ENCODE data around the gene LDB3. TPM values are rescaled to one million over a fixed set of nuclear protein-coding genes. Genes with fewer than 3 reads are reported as not detected.
"Not testable (repeated sequence)": the region's sequence is repeated elsewhere in the genome, so short reads cannot be mapped to it uniquely, and the experiment has no call there.

Gene LDB3
- polyA plus RNA-seq, 2 of the 4 experiments (the other 2 are of a cell fraction) = 0.13 TPM

- ChIA-PET POLR2A (no interaction called here), CTCF (interaction anchor here (0.8 to 1.9 kb wide), 3 partner anchors 9 to 44 kb away, joined by 3 to 5 read pairs (median 4); no protein-coding TSS in a partner anchor)
- Histone ChIP-seq H3K4me3 (no peak overlapping the region), H3K4me1 (peaks cover 31% of the 10 kb centered on the region), H3K9me3 (no peaks in the 10 kb centered on the region), H3K27ac (no peak overlapping the region), H3K4me2 (no peak overlapping the region)
- no peak for DNase-seq (ENCODE audit: low read depth in 1 of 2, low spot score in 1 of 2)
- ATAC-seq = no peak
- TF ChIP-seq FOSL2 (IDR thresholded peaks at IDR 0.05) = no peak
- TF ChIP-seq FOSL2 (CRISPR knock-in tag; IDR thresholded peaks at IDR 0.05) = no peak
- TF ChIP-seq JUN (IDR thresholded peaks at IDR 0.05) = no peak
- no peak for TF ChIP-seq RCOR1 (IDR thresholded peaks at IDR 0.05; ENCODE audit: low read depth, low read length)
- no peak for FAIRE-seq
- 76% methylated on average over 5 of the region's 5 CpGs for WGBS (ENCODE audit: missing lambda C conversion rate)
Measured at GRCh38 chr10:86644794-86645445, 23.4 kb upstream of the LDB3 start.

DNA sequence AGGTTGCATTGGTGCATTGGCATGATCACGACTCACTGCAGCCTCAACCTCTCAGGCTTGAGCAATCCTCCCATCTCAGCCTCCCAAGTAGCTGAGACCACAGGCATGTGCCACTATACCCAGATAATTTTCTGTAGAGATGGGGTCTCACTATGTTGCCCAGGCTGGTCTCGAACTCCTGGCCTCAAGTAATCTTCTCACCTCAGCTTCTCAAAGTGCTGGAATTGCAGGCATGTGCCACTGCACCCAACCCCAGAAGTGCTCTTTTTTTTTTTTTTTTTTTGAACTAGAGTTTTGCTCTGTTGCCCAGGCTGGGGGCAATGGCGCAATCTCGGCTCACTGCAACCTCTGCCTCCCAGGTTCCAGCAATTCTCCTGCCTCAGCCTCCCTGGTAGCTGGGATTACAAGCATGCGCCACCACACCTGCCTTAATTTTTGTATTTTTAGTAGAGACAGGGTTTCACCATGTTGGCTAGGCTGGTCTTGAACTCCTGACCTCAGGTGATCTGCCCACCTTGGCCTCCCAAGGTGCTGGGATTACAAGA lies 22.6 kb upstream of the LDB3 start:
- ATAC-seq; H3K4me2 ChIP-seq; H3K27ac ChIP-seq; FAIRE-seq; POLR2A ChIA-PET; DNase-seq (ENCODE audit: low read depth in 1 of 2, low spot score in 1 of 2); H3K9me3 ChIP-seq; H3K4me3 ChIP-seq: not testable (repeated sequence)
- CTCF ChIA-PET = interaction anchor here (1.9 kb wide), 1 partner anchor 11 kb away, joined by 5 read pairs; no protein-coding TSS in a partner anchor
- WGBS (ENCODE audit: missing lambda C conversion rate) = 76% methylated on average over 5 of the region's 5 CpGs
- peaks cover 31% of the 10 kb centered on the region for H3K4me1 ChIP-seq

DNA sequence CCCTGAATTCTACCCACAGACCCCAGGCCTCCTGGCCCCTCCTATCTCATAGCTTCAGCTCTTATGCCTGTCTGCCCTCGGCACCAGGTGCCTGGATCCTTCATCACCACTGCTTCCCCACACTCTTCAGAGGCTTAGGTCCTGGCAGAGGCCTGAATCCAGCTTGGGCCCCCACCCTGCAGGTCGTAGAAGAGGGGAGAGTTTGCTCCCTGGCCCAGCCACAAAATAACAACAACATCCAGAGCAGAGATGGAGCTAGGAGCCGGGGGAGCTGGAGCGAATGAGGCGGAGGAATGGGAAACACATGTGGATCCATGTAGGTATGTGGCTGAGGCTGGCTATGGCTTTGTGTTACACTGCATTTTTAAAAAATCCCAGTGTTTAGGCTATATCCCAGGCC lies 21.8 kb upstream of the LDB3 start:
- no peak for ATAC-seq
- CTCF ChIA-PET = interaction anchor here (0.5 to 1.9 kb wide), 3 partner anchors 11 to 173 kb away, joined by 3 to 5 read pairs (median 3); no protein-coding TSS in a partner anchor

More for the DNA sequence above, 21.8 kb upstream of the LDB3 start:
- peaks cover 31% of the 10 kb centered on the region for H3K4me1 ChIP-seq
- no peak overlapping the region for H3K4me3 ChIP-seq
- no peaks in the 10 kb centered on the region for H3K9me3 ChIP-seq
- TF ChIP-seq CHD4 (IDR thresholded peaks at IDR 0.05; ENCODE audit: borderline replicate concordance) (no peak), HOXB5 (CRISPR knock-in tag; IDR thresholded peaks at IDR 0.05) (no peak), RARB (CRISPR knock-in tag; IDR thresholded peaks at IDR 0.05) (no peak), HES2 (IDR thresholded peaks at IDR 0.05) (no peak), USF2 (IDR thresholded peaks at IDR 0.05) (no peak), RFX5 (IDR thresholded peaks at IDR 0.05) (no peak), RNF2 (IDR thresholded peaks at IDR 0.05; ENCODE audit: borderline replicate concordance, low read depth) (no peak), KDM5A (IDR thresholded peaks at IDR 0.05) (no peak), HDAC2 (IDR thresholded peaks at IDR 0.05) (no peak), HOXB13 (CRISPR knock-in tag; IDR thresholded peaks at IDR 0.05; ENCODE audit: low read depth) (no peak), JUN (IDR thresholded peaks at IDR 0.05) (no peak), MAFK (IDR thresholded peaks at IDR 0.05; ENCODE audit: partially characterized antibody) (no peak)
- TF ChIP-seq, protein P1, sequence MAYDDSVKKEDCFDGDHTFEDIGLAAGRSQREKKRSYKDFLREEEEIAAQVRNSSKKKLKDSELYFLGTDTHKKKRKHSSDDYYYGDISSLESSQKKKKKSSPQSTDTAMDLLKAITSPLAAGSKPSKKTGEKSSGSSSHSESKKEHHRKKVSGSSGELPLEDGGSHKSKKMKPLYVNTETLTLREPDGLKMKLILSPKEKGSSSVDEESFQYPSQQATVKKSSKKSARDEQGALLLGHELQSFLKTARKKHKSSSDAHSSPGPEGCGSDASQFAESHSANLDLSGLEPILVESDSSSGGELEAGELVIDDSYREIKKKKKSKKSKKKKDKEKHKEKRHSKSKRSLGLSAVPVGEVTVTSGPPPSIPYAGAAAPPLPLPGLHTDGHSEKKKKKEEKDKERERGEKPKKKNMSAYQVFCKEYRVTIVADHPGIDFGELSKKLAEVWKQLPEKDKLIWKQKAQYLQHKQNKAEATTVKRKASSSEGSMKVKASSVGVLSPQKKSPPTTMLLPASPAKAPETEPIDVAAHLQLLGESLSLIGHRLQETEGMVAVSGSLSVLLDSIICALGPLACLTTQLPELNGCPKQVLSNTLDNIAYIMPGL (CRISPR knock-in tag; IDR thresholded peaks at IDR 0.05; ENCODE audit: borderline replicate concordance) = no peak
- TF ChIP-seq, protein P2, sequence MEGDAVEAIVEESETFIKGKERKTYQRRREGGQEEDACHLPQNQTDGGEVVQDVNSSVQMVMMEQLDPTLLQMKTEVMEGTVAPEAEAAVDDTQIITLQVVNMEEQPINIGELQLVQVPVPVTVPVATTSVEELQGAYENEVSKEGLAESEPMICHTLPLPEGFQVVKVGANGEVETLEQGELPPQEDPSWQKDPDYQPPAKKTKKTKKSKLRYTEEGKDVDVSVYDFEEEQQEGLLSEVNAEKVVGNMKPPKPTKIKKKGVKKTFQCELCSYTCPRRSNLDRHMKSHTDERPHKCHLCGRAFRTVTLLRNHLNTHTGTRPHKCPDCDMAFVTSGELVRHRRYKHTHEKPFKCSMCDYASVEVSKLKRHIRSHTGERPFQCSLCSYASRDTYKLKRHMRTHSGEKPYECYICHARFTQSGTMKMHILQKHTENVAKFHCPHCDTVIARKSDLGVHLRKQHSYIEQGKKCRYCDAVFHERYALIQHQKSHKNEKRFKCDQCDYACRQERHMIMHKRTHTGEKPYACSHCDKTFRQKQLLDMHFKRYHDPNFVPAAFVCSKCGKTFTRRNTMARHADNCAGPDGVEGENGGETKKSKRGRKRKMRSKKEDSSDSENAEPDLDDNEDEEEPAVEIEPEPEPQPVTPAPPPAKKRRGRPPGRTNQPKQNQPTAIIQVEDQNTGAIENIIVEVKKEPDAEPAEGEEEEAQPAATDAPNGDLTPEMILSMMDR (IDR thresholded peaks at IDR 0.05) = no peak
- no peak overlapping the region for H3K27ac ChIP-seq
- POLR2A ChIA-PET = no interaction called here
- H3K4me2 ChIP-seq = no peak overlapping the region
- DNase-seq (ENCODE audit: low read depth in 1 of 2, low spot score in 1 of 2) = no peak
- 88% methylated on average over 5 of the region's 5 CpGs for WGBS (ENCODE audit: missing lambda C conversion rate)
- no peak for FAIRE-seq

All from A549 (cell line).